WTC11 (cell line): ENCODE data around the gene SIM2.

ENCODE experiments used
- CREB1 ChIP-seq: sonication (generic); formaldehyde crosslinking; IDR thresholded peaks from 2 replicates; pipeline ENCODE4 v1.8.0; 2023; ENCODE audit warnings: mild to moderate bottlenecking, missing genetic modification reagents
- CREM ChIP-seq: sonication (generic); formaldehyde crosslinking; IDR thresholded peaks from 2 replicates; pipeline ENCODE4 v1.8.1; 2022; ENCODE audit warnings: mild to moderate bottlenecking, missing genetic modification reagents, moderate library complexity
- ZNF138 ChIP-seq: sonication (generic); formaldehyde crosslinking; conservative IDR thresholded peaks from 2 replicates; pipeline ENCODE4 v1.8.1; 2022; ENCODE audit warnings: mild to moderate bottlenecking, moderate library complexity, missing genetic modification reagents
- TF ChIP-seq, protein P1 (sequence below): sonication (generic); formaldehyde crosslinking; IDR thresholded peaks from 2 replicates; pipeline ENCODE4 v1.8.1; 2023; ENCODE audit warnings: mild to moderate bottlenecking, missing genetic modification reagents, moderate library complexity
- TF ChIP-seq, protein P2 (sequence below): sonication (generic); formaldehyde crosslinking; IDR thresholded peaks from 2 replicates; pipeline ENCODE4 v1.8.0; 2022; ENCODE audit warnings: mild to moderate bottlenecking, missing genetic modification reagents
- TF ChIP-seq, protein P3 (sequence below): fragments of 200-600 bp; IDR thresholded peaks from 2 replicates; pipeline ENCODE4 v1.8.0; 2022; ENCODE audit warnings: antibody characterized with exemption
- TF ChIP-seq, protein P4 (sequence below): sonication (generic); formaldehyde crosslinking; IDR thresholded peaks from 2 replicates; pipeline ENCODE4 v1.8.1; 2023; ENCODE audit warnings: mild to moderate bottlenecking, missing genetic modification reagents

DNA sequence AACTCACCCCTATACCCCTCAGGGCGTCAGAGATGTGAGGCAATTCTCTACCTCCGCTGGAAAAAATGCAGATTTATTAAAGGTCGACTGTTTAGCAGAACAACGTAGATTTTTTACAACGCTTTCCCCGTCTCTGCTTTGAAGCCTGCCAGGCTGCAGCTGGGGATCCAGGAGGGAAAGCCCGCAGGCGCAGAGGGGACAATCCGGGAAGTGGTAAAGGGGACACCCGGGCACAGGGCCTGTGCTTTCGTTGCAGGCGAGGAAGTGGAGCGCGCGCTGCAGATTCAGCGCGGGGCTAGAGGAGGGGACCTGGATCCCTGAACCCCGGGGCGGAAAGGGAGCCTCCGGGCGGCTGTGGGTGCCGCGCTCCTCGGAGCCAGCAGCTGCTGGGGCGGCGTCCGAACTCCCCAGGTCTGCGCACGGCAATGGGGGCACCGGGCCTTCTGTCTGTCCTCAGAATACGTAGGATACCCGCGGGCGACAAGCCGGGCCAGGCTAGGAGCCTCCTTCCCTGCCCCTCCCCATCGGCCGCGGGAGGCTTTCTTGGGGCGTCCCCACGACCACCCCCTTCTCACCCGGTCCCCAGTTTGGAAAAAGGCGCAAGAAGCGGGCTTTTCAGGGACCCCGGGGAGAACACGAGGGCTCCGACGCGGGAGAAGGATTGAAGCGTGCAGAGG lies 5.5 kb downstream of the SIM2 start:
- TF ChIP-seq, protein P1, sequence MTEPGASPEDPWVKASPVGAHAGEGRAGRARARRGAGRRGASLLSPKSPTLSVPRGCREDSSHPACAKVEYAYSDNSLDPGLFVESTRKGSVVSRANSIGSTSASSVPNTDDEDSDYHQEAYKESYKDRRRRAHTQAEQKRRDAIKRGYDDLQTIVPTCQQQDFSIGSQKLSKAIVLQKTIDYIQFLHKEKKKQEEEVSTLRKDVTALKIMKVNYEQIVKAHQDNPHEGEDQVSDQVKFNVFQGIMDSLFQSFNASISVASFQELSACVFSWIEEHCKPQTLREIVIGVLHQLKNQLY (CRISPR knock-in tag), result no peak
- TF ChIP-seq ZNF138 (CRISPR knock-in tag), result no peak
- TF ChIP-seq CREM (CRISPR knock-in tag), result no peak
- TF ChIP-seq, protein P2, sequence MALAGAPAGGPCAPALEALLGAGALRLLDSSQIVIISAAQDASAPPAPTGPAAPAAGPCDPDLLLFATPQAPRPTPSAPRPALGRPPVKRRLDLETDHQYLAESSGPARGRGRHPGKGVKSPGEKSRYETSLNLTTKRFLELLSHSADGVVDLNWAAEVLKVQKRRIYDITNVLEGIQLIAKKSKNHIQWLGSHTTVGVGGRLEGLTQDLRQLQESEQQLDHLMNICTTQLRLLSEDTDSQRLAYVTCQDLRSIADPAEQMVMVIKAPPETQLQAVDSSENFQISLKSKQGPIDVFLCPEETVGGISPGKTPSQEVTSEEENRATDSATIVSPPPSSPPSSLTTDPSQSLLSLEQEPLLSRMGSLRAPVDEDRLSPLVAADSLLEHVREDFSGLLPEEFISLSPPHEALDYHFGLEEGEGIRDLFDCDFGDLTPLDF (CRISPR knock-in tag), result no peak
- TF ChIP-seq CREB1 (CRISPR knock-in tag), result no peak
- TF ChIP-seq, protein P3, sequence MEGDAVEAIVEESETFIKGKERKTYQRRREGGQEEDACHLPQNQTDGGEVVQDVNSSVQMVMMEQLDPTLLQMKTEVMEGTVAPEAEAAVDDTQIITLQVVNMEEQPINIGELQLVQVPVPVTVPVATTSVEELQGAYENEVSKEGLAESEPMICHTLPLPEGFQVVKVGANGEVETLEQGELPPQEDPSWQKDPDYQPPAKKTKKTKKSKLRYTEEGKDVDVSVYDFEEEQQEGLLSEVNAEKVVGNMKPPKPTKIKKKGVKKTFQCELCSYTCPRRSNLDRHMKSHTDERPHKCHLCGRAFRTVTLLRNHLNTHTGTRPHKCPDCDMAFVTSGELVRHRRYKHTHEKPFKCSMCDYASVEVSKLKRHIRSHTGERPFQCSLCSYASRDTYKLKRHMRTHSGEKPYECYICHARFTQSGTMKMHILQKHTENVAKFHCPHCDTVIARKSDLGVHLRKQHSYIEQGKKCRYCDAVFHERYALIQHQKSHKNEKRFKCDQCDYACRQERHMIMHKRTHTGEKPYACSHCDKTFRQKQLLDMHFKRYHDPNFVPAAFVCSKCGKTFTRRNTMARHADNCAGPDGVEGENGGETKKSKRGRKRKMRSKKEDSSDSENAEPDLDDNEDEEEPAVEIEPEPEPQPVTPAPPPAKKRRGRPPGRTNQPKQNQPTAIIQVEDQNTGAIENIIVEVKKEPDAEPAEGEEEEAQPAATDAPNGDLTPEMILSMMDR, result no peak
- TF ChIP-seq, protein P4, sequence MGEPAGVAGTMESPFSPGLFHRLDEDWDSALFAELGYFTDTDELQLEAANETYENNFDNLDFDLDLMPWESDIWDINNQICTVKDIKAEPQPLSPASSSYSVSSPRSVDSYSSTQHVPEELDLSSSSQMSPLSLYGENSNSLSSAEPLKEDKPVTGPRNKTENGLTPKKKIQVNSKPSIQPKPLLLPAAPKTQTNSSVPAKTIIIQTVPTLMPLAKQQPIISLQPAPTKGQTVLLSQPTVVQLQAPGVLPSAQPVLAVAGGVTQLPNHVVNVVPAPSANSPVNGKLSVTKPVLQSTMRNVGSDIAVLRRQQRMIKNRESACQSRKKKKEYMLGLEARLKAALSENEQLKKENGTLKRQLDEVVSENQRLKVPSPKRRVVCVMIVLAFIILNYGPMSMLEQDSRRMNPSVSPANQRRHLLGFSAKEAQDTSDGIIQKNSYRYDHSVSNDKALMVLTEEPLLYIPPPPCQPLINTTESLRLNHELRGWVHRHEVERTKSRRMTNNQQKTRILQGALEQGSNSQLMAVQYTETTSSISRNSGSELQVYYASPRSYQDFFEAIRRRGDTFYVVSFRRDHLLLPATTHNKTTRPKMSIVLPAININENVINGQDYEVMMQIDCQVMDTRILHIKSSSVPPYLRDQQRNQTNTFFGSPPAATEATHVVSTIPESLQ (CRISPR knock-in tag), result no peak
